Gastroesophageal sphincter (tissue), 3 donors: ENCODE results near the gene RNF32.

Experiments used
- EP300 ChIP-seq: sonication (generic); formaldehyde crosslinking; IDR thresholded peaks from one replicate; pipeline ENCODE4 v1.6.1; 2017; ENCODE audit warnings: antibody characterized with exemption, mild to moderate bottlenecking
- POLR2A ChIP-seq, 2 donors: fragments of 450-650 bp; IDR thresholded peaks; one replicate each; pipeline ENCODE4 v1.6.1; 2017; ENCODE audit warnings: antibody characterized with exemption in 2 of 2, mild to moderate bottlenecking in 2 of 2, moderate library complexity in 1 of 2
- POLR2AphosphoS5 ChIP-seq: sonication (generic); formaldehyde crosslinking; IDR thresholded peaks from one replicate; pipeline ENCODE4 v1.6.1; 2017; ENCODE audit warnings: antibody characterized with exemption
- TF ChIP-seq, protein P1 (sequence below), 4 experiments: fragments of 200-600 bp in 2 of 4; fragments of 450-650 bp in 2 of 4; sonication (generic) in 1 of 4; IDR thresholded peaks; one replicate each; pipeline ENCODE4 v1.5.1; 2017 to 2019; ENCODE audit warnings: antibody characterized with exemption in 4 of 4, mild to moderate bottlenecking in 2 of 4, moderate library complexity in 2 of 4

DNA sequence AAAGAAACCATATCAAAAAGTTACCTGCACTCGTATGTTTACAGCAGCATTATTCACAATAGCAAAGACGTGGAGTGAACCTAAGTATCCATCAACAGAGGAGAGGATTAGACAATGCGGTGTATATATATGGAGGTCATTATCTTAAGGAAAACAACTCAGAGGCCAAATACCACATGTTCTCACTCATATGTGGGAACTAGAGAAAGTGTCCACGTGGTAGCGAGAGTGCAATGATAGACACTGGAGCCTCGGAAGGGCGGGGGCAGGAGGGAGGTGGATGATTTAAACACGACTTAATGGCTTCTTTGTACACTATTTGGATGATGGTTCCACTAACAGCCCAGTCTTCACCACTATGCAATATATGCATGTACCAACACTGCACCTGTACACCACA lies 40.1 kb upstream of the RNF32 start:
- TF ChIP-seq, protein P1, sequence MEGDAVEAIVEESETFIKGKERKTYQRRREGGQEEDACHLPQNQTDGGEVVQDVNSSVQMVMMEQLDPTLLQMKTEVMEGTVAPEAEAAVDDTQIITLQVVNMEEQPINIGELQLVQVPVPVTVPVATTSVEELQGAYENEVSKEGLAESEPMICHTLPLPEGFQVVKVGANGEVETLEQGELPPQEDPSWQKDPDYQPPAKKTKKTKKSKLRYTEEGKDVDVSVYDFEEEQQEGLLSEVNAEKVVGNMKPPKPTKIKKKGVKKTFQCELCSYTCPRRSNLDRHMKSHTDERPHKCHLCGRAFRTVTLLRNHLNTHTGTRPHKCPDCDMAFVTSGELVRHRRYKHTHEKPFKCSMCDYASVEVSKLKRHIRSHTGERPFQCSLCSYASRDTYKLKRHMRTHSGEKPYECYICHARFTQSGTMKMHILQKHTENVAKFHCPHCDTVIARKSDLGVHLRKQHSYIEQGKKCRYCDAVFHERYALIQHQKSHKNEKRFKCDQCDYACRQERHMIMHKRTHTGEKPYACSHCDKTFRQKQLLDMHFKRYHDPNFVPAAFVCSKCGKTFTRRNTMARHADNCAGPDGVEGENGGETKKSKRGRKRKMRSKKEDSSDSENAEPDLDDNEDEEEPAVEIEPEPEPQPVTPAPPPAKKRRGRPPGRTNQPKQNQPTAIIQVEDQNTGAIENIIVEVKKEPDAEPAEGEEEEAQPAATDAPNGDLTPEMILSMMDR (IDR thresholded peaks at IDR 0.05): no peak
- TF ChIP-seq POLR2A (IDR thresholded peaks at IDR 0.05) (no peak), EP300 (no peak), POLR2AphosphoS5 (no peak)
